Measurements from ENCODE around the gene UBR1.
A peak's percentile ranks its signal among the peaks of the same experiment; 100 is the strongest.

UBR1 gene

DNA sequence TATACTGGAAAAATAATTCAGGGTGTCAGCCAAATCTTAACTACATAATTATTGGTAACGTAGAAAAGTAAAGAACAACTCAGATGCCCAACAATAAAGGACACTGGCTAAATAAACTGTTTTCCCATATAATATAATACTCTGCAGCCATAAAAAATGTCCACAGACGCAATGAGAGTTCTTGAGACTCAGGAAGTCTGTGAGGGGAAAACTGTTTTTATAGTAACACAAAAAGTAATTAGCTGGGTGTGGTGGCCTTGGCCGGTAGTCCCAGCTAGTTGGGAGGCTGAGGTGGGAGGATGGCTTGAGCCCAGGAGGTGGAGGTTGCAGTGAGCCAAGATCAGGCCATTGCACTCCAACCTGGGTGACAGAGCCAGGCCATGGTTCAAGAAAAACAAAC is 5.5 kb upstream of the UBR1 start:
- TF ChIP-seq EZH2 (IDR thresholded peaks at IDR 0.05; ENCODE audit: borderline replicate concordance, low read length), result no peak
- TF ChIP-seq, protein P1, sequence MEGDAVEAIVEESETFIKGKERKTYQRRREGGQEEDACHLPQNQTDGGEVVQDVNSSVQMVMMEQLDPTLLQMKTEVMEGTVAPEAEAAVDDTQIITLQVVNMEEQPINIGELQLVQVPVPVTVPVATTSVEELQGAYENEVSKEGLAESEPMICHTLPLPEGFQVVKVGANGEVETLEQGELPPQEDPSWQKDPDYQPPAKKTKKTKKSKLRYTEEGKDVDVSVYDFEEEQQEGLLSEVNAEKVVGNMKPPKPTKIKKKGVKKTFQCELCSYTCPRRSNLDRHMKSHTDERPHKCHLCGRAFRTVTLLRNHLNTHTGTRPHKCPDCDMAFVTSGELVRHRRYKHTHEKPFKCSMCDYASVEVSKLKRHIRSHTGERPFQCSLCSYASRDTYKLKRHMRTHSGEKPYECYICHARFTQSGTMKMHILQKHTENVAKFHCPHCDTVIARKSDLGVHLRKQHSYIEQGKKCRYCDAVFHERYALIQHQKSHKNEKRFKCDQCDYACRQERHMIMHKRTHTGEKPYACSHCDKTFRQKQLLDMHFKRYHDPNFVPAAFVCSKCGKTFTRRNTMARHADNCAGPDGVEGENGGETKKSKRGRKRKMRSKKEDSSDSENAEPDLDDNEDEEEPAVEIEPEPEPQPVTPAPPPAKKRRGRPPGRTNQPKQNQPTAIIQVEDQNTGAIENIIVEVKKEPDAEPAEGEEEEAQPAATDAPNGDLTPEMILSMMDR (IDR thresholded peaks at IDR 0.05; ENCODE audit: low read length), result no peak
- Histone ChIP-seq H3K4me2 (ENCODE audit: low read length) (no peak overlapping the region), H3F3A (ENCODE audit: insufficient read depth, low read length) (no peaks in the 10 kb centered on the region), H2AFZ (ENCODE audit: low read length) (no peak overlapping the region), H3K4me3 (ENCODE audit: low read depth, low read length, poor library complexity, severe bottlenecking) (no peak overlapping the region), H3K9me2 (ENCODE audit: low read depth, low read length) (no peaks in the 10 kb centered on the region), H3K27me3 (ENCODE audit: insufficient read depth, low read length) (no peaks in the 10 kb centered on the region), H3K79me2 (ENCODE audit: insufficient read depth, low read length) (no peaks in the 10 kb centered on the region), H3K9me3 (ENCODE audit: low read length) (no peaks in the 10 kb centered on the region), H3K27ac (ENCODE audit: low read depth, low read length, poor library complexity, severe bottlenecking) (no peak overlapping the region), H3K9ac (ENCODE audit: low read length) (no peak overlapping the region), H4K20me1 (ENCODE audit: insufficient read depth, low read length) (no peaks in the 10 kb centered on the region), H3K4me1 (ENCODE audit: insufficient read depth, low read length, severe bottlenecking) (peaks cover 9% of the 10 kb centered on the region), H3K36me3 (ENCODE audit: insufficient read depth, low read length) (no peaks in the 10 kb centered on the region)

GRCh38 chr15:43107751-43108150 is 1.9 kb upstream of the UBR1 start:
- Histone ChIP-seq H3K27ac (ENCODE audit: low read depth, low read length, poor library complexity, severe bottlenecking) (no peak overlapping the region), H3F3A (ENCODE audit: insufficient read depth, low read length) (no peaks in the 10 kb centered on the region), H2AFZ (ENCODE audit: low read length) (no peak overlapping the region), H3K4me3 (ENCODE audit: low read depth, low read length, poor library complexity, severe bottlenecking) (no peak overlapping the region), H3K9ac (ENCODE audit: low read length) (no peak overlapping the region), H3K9me3 (ENCODE audit: low read length) (no peaks in the 10 kb centered on the region), H3K9me2 (ENCODE audit: low read depth, low read length) (no peaks in the 10 kb centered on the region), H3K4me2 (ENCODE audit: low read length) (no peak overlapping the region), H3K36me3 (ENCODE audit: insufficient read depth, low read length) (peaks cover 12% of the 10 kb centered on the region), H3K79me2 (ENCODE audit: insufficient read depth, low read length) (peaks cover 30% of the 10 kb centered on the region), H3K4me1 (ENCODE audit: insufficient read depth, low read length, severe bottlenecking) (peaks cover 24% of the 10 kb centered on the region), H4K20me1 (ENCODE audit: insufficient read depth, low read length) (no peaks in the 10 kb centered on the region), H3K27me3 (ENCODE audit: insufficient read depth, low read length) (no peaks in the 10 kb centered on the region)
- TF ChIP-seq, protein P1 (IDR thresholded peaks at IDR 0.05; ENCODE audit: low read length), result no peak
- no peak for TF ChIP-seq EZH2 (IDR thresholded peaks at IDR 0.05; ENCODE audit: borderline replicate concordance, low read length)

GRCh38 chr15:43106486-43106829 is 620 bp upstream of the UBR1 start:
- H2AFZ ChIP-seq (ENCODE audit: low read length), result peak overlapping the region; percentile 55
- peak overlapping the region; percentile 60 for H3K27ac ChIP-seq (ENCODE audit: low read depth, low read length, poor library complexity, severe bottlenecking)
- peak overlapping the region; percentile 80 for H3K9ac ChIP-seq (ENCODE audit: low read length)
- peaks cover 23% of the 10 kb centered on the region for H3K36me3 ChIP-seq (ENCODE audit: insufficient read depth, low read length)
- H4K20me1 ChIP-seq (ENCODE audit: insufficient read depth, low read length), result no peaks in the 10 kb centered on the region
- H3K9me3 ChIP-seq (ENCODE audit: low read length), result no peaks in the 10 kb centered on the region
- H3K79me2 ChIP-seq (ENCODE audit: insufficient read depth, low read length), result peaks cover 33% of the 10 kb centered on the region
- TF ChIP-seq, protein P1 (IDR thresholded peaks at IDR 0.05; ENCODE audit: low read length), result no peak
- TF ChIP-seq EZH2 (IDR thresholded peaks at IDR 0.05; ENCODE audit: borderline replicate concordance, low read length), result no peak
- H3F3A ChIP-seq (ENCODE audit: insufficient read depth, low read length), result no peaks in the 10 kb centered on the region
- peak overlapping the region; percentile 97 for H3K4me2 ChIP-seq (ENCODE audit: low read length)
- H3K4me1 ChIP-seq (ENCODE audit: insufficient read depth, low read length, severe bottlenecking), result peaks cover 24% of the 10 kb centered on the region
- peak overlapping the region; percentile 81 for H3K4me3 ChIP-seq (ENCODE audit: low read depth, low read length, poor library complexity, severe bottlenecking)
- no peaks in the 10 kb centered on the region for H3K9me2 ChIP-seq (ENCODE audit: low read depth, low read length)
- no peaks in the 10 kb centered on the region for H3K27me3 ChIP-seq (ENCODE audit: insufficient read depth, low read length)
